Myocyte (in vitro differentiated cells): Measurements from ENCODE around the gene F8. TPM values are rescaled to one million over a fixed set of nuclear protein-coding genes. Genes with fewer than 3 reads are reported as not detected.
A peak's percentile ranks its signal among the peaks of the same experiment; 100 is the strongest.
"Not testable (repeated sequence)": the region's sequence is repeated elsewhere in the genome, so short reads cannot be mapped to it uniquely, and the experiment has no call there.

Experiments
- DNase-seq: peaks from one replicate; pipeline ENCODE4 v3.0.0-alpha.2; 2012; ENCODE audit warnings: low read depth
- total RNA-seq: library from RNA; depleted of rRNA; stranded (reverse); fragments of >200 nt; gene quantifications from 2 replicates; pipeline ENCODE4 v1.2.3, GENCODE V29; 2014

F8 gene
- total RNA-seq, 1 donor from 2014 or later, result 4.1 TPM

GRCh38 chrX:154817048-154817618 lies 205.4 kb downstream of the F8 start:
- not testable (repeated sequence) for DNase-seq

DNA sequence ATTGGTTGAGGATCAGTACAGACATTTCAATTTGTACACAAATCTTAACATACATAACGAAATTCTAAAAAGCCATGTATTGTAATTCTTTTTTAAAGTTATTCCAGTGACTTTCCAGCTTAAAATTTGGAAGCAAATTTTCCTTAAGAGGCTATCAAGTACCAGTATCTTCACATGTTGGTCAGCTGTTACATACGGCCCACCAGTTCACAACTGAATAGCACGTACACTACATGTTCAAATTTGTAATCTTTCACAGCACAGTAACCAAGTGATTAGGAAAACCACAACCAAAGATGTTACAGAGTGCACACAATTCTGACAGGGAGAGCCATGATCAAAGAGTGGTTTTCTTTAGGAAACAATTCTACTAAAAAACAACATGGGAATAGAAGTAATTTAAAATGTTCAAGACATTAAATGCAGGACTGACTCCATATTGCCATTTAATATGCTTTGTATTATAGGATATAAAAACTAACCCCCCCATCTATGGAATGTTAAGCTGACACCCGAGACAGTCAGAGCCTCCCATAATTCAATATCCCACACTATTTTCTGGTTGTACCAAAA lies 206.1 kb downstream of the F8 start:
- not testable (repeated sequence) for DNase-seq

- DNase-seq, result no peak
Measured at GRCh38 chrX:154815274-154815818, 207.2 kb downstream of the F8 start.

GRCh38 chrX:154813801-154814200 lies 208.7 kb downstream of the F8 start:
- DNase-seq, result no peak

GRCh38 chrX:154812341-154813101 lies 210.0 kb downstream of the F8 start:
- no peak for DNase-seq

GRCh38 chrX:154809939-154810665 lies 212.4 kb downstream of the F8 start:
- DNase-seq, result no peak

DNA sequence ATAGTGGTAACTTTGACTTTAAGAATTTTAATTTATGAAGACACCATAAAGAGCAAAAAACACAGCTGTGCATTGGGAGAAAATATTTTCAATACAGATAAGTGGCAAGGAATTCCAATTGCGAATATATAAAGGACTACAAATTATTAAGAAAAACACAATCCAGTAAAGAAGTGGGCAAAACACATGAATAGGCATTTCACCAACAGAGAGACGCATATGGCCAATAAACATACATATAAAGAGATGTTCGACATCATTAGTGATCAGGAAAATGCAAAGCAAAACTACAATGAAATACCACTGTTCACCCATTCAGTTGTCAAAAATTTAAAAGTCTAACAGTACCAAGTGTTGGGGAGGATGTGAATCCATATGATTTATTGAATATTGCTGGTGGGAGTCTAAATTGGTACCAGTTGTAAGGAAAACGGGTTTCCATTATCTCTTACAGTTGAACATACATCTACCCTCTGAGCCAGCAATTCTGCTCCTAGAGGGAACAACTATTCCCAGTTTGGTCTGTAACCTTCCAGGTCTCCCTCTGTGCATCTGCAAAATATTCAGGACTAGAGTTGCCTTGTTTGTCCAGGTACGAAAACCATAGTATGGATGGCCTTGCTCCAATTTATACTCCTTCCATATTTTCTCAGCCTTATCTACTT lies 215.6 kb downstream of the F8 start:
- DNase-seq, result no peak

DNA sequence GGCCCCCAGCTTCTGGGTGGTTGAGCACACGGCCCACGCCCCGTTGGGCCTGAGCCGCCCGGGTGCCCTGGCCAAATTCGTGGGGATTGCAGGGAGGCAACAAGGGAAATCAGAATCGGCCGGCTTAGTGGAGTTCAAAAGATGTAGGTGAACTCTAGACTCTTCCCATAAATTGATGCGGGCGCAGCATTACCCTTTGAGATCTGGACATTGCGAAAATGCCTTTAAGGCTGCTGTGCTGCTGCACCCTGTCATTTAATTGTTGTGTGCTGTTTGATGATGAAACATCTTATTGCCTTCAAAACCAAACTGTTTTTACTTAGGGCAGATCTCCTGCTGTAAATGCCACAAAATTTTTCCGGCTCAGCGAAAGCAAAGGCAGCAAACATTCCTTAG lies 216.8 kb downstream of the F8 start:
- DNase-seq, result no peak

DNA sequence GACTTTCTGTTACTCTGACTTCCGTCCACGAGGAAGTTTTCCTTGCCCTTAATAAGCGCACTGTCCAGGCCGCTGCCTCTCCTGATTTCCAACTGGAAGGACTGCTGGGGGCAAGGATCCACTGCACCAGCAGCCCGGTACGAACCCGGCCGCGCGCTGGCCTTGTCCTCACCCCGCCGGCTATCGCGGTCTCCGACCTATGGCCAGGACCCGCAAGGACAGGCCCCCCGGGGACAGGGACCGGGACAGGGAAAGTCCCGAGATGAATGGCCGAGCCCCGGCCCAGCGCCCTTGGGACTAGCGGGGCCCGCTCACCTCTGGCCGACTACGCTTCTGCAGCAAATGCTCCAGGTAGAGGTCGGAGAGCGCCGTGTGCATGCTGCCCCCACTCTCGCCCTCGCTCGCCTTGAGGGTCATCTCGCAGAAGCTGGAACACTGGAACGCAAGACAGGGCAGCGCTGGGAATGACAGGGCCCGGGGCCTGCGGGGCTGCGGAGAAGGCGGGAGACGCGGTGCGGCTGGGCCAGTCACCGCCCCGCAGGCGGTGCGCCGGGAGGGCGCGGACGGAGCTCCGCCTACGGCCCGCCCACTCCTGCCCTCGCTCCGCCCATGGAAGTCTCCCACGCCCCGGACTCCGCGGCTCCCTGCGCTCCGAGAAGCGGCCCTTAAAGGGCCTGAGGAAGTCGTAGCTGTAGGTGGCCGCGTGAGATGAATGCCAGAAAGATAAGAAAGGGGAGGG lies 217.4 kb downstream of the F8 start, which contains the start of gene MPP1:
Gene MPP1 (minus strand): TSS at position 529 of the 739 bp plus-strand sequence. CDS start 112 bp downstream, at position 417.
- DNase-seq, result peak; percentile 73

DNA sequence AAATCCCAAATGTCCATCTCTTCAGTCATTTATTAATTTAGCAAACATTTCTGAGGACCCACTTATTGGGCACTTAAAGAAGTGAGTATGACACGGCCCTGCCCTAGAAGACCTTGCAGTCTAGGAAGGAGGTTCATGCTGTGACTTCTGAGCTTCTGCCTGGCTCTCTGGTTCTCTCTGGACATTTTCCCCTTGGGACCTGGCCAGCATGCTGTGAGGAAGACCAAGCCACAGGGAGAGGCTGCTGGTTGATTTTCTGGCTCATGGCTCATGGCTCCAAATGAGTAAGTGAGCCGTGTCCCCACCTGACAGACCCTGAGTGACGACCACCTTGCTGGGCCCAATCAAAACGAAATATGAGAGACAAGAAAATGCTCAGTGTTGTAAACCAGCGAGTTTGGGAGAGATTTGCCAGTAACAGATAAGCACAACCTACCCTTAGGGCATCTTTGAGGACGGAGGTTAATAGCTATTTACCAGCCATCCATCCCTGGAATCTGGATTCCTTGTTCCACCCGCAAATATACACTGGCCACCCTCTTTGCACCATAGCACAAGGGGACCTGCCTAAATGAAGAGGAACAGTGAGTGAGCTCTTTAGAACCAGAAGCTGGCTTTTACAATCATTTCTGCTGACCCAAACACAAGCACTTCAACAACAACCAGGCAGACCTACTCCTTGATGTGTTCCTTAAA lies 218.1 kb downstream of the F8 start:
- DNase-seq, result peak; percentile 12

GRCh38 chrX:154802947-154803346 lies 219.6 kb downstream of the F8 start:
- DNase-seq, result no peak

- no peak for DNase-seq
Measured at GRCh38 chrX:154800478-154801210, 221.9 kb downstream of the F8 start.

DNA sequence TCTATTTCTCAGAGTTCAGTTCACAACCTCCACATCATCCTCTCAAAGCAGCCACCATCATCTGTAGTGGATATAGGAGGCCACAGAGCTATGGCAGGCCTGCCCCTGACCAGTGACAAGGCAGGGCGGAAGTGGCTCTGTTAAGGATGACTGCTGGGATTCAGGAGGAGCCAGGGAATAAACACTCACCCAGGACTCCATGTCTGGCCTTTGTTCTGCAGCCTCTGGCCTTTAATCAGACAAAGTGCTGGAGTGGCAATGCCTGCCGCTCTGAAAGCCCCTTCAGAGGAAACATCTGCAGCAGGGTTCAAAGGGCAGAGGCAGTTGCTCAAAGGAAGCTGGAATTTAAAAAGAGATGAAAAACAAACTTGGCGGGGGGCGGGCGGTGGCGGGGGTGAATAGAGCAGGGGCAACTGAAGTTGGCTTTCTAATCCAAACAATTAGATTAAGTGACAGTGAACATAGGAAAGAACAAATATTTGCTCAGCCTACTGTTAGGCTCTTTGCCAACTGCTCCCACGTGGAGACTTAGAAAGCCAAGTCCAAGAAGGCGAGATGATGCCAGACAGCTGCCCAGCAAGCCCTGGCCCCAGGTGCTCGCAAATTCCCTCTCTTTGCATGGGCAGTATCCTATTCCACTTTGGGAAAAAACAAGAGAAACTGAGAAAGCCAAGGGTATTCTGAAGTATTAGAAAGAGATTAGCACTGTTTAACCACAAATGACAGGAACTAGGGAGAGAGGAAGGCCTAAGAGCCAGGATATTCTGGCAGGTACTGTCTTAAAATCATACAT lies 222.8 kb downstream of the F8 start:
- DNase-seq, result peak; percentile 12

DNA sequence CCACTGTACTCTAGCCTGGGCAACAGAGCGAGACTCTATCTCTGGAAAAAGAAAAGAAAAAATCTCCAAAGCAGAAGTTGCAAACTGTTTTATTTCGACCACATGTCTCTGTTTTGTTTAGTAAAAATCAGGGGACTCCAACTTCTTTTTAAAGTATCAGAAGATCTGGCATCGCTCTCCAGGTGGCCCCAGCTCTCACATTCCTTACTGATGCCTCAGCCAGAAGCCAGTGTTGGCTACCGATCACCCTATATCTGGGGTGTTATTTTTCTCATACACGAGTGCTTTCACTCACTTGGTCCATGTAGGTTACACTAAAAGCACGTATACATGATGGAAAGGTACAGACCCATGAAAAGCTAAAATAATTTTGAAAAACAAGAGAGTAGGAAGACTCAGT lies 225.5 kb downstream of the F8 start:
- DNase-seq, result no peak

GRCh38 chrX:154795016-154795415 lies 227.5 kb downstream of the F8 start:
- no peak for DNase-seq

GRCh38 chrX:154793084-154793795 lies 229.3 kb downstream of the F8 start:
- DNase-seq, result no peak

DNA sequence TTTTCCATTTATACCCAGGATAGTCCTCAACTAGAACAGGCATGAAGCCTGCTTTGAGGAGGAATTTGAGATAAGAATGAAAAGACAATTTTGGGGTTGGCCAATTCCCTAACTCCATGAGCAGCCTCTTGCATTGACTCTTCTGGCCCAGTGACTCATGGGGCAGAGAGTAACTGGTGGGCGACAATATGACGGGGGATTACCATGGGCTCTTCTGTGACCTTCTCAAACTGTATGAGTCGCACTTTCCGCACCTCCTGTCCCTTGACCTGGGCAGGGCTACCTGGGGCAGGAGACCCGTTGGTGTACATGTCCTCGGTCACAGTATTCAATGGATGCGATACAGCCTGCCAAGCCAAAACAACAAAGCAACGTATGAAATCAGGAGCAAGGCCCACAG lies 230.6 kb downstream of the F8 start:
- DNase-seq, result no peak

GRCh38 chrX:154791467-154791866 lies 231.1 kb downstream of the F8 start:
- no peak for DNase-seq
